ENCODE data around the gene DTYMK. TPM values are rescaled to one million over a fixed set of nuclear protein-coding genes. Genes with fewer than 3 reads are reported as not detected.

The DTYMK gene
- total and polyA plus RNA-seq, 7 donors = 6.4 to 24.6 (median 8.1) TPM

DNA sequence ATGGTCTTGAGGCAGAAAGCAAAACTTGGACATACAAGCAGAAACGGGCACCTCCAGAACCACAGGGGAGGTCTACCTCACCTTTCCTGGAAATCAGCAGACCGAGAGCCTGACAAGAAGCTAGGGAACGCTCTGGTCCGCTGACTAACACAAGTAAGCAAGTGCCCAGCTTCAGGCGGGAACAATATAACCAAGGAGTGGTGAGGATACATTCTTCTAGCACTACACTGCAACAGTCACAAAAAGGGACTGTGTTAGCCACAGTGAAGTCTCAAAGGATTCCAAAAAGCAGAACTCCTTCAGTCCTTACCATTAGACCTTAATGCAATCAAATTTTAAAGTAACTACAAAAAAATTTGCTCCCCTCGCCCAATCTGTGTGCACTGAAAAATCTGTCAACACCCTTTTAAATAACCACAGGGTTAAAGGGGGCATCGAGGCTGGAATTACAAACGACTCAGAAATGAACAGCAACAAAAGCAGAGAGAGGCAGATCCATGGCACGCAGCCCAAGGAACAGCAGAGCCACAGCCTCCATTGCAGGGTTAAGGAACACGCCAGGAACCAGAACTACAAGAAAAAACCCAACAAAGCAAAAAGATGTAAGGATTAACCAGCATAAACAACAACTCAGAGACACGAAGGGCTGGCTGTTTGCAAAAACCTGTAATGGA lies 56.7 kb downstream of the DTYMK start:
- intact Hi-C loops (cut with DNase I) = loop anchor here in 1 of 2 donors (10.0 kb wide), 1 partner anchor 265 kb away; no protein-coding TSS in a partner anchor
- Histone ChIP-seq H3K4me1 (peaks cover 12% of the 10 kb centered on the region), H3K27ac (no peak overlapping the region), H3K27me3 (ENCODE audit: insufficient read depth in 3 of 3, low read length in 2 of 3) (no peaks in the 10 kb centered on the region), H3K36me3 (ENCODE audit: insufficient read depth in 1 of 2, low read depth in 1 of 2) (peaks cover 0 to 47% of the 10 kb centered on the region in 2 donors), H3K4me3 (no peak overlapping the region), H3K9me3 (no peaks in the 10 kb centered on the region)
- no peak for DNase-seq
- ATAC-seq = no peak
- whole genome bisulfite sequencing, 3 donors = 77 to 82% (median 79%) methylated on average over 11 of the region's 11 CpGs
- no peak for TF ChIP-seq CTCF (IDR thresholded peaks at IDR 0.05)

- peak in 1 of 4 donors; percentile 23 for ATAC-seq
- 84 to 93% (median 85%) methylated on average over 10 of the region's 10 CpGs for WGBS, 3 donors
- Histone ChIP-seq H3K27me3 (ENCODE audit: insufficient read depth in 3 of 3, low read length in 2 of 3) (no peaks in the 10 kb centered on the region), H3K36me3 (ENCODE audit: insufficient read depth in 1 of 2, low read depth in 1 of 2) (peaks cover 0 to 28% of the 10 kb centered on the region in 2 donors), H3K4me3 (no peak overlapping the region), H3K9me3 (no peaks in the 10 kb centered on the region), H3K4me1 (peaks cover 10% of the 10 kb centered on the region), H3K27ac (no peak overlapping the region)
- DNase-seq = no peak
- intact Hi-C loops (cut with DNase I) = no loop called here
- TF ChIP-seq CTCF (IDR thresholded peaks at IDR 0.05) = no peak
Measured at GRCh38 chr2:241627675-241628074, 58.9 kb downstream of the DTYMK start.

Other genes starting within 250 kb of the DTYMK start
- 100 to 1,000 TPM; 268 to 382 (median 276) TPM for gene STK25, start 178.2 kb downstream of the DTYMK start, total RNA-seq
- 100 to 1,000 TPM; 227 to 489 (median 385) TPM for gene STK25, start 178.2 kb downstream of the DTYMK start, polyA plus RNA-seq
- 1 to 10 TPM; 1.3 to 3.9 (median 3.2) TPM for gene BOK, start 128.1 kb downstream of the DTYMK start, total RNA-seq
- 10 to 100 TPM in 1 of 3 donors, 1 to 10 TPM in 2; 1.3 to 12.8 (median 3.9) TPM for gene BOK, start 128.1 kb downstream of the DTYMK start, polyA plus RNA-seq
- gene THAP4, start 49.7 kb downstream of the DTYMK start, total RNA-seq = 10 to 100 TPM; 64.9 to 96.7 (median 79.4) TPM
- 100 to 1,000 TPM in 1 of 3 donors, 10 to 100 TPM in 2; 86.6 to 133 (median 93.1) TPM for gene THAP4, start 49.7 kb downstream of the DTYMK start, polyA plus RNA-seq
- gene ATG4B, start 49.1 kb downstream of the DTYMK start, total RNA-seq = 10 to 100 TPM; 33.7 to 51.3 (median 37.3) TPM
- gene ATG4B, start 49.1 kb downstream of the DTYMK start, polyA plus RNA-seq = 10 to 100 TPM; 40.0 to 48.3 (median 40.8) TPM
- 10 to 100 TPM; 16.7 to 20.5 (median 17.9) TPM for gene ING5, start 15.2 kb upstream of the DTYMK start, total RNA-seq
- gene ING5, start 15.2 kb upstream of the DTYMK start, polyA plus RNA-seq = 10 to 100 TPM; 14.5 to 25.4 (median 22.9) TPM
- gene D2HGDH, start 47.8 kb upstream of the DTYMK start, total RNA-seq = 10 to 100 TPM; 20.3 to 31.0 (median 23.6) TPM
- 10 to 100 TPM; 14.1 to 15.6 (median 14.9) TPM for gene D2HGDH, start 47.8 kb upstream of the DTYMK start, polyA plus RNA-seq
- gene GAL3ST2, start 90.0 kb upstream of the DTYMK start, total RNA-seq = under 1 TPM in 1 of 4 donors, not detected in 3; 0.16 TPM
- gene GAL3ST2, start 90.0 kb upstream of the DTYMK start, polyA plus RNA-seq = under 1 TPM in 1 of 3 donors, not detected in 2; 0.14 TPM
- gene NEU4, start 122.4 kb upstream of the DTYMK start, total RNA-seq = 10 to 100 TPM in 2 of 4 donors, 1 to 10 TPM in 1, under 1 TPM in 1; 0.44 to 18.0 (median 9.1) TPM
- gene NEU4, start 122.4 kb upstream of the DTYMK start, polyA plus RNA-seq = 10 to 100 TPM in 1 of 3 donors, 1 to 10 TPM in 1, under 1 TPM in 1; 0.73 to 54.6 (median 3.4) TPM
- under 1 TPM in 2 of 4 donors, not detected in 2; 0.20 to 0.30 TPM for gene PDCD1, start 172.1 kb upstream of the DTYMK start, total RNA-seq
- gene PDCD1, start 172.1 kb upstream of the DTYMK start, polyA plus RNA-seq = under 1 TPM; 0.03 to 0.06 (median 0.05) TPM
- gene RTP5, start 182.9 kb upstream of the DTYMK start, total RNA-seq = not detected
- under 1 TPM in 1 of 3 donors, not detected in 2; 0.01 TPM for gene RTP5, start 182.9 kb upstream of the DTYMK start, polyA plus RNA-seq

All from psoas muscle (tissue), 8 donors.